Breast epithelium (tissue), 3 donors: Measurements from ENCODE around the gene LOX.

Experiments used
- CTCF ChIP-seq, 3 donors: fragments of 450-650 bp; IDR thresholded peaks; one replicate each; pipeline ENCODE4 v1.5.1; 2016 to 2017; ENCODE audit warnings: antibody characterized with exemption in 3 of 3, mild to moderate bottlenecking in 3 of 3, moderate library complexity in 3 of 3
- POLR2A ChIP-seq: fragments of 450-650 bp; IDR thresholded peaks from one replicate; pipeline ENCODE4 v1.6.1; 2016; ENCODE audit warnings: antibody characterized with exemption, mild to moderate bottlenecking, moderate library complexity

GRCh38 chr5:122081541-122081940 lies 3.5 kb upstream of the LOX start:
- TF ChIP-seq CTCF (IDR thresholded peaks at IDR 0.05) (no peak), POLR2A (no peak)
